ENCODE results near the gene INPPL1.

The INPPL1 gene

DNA sequence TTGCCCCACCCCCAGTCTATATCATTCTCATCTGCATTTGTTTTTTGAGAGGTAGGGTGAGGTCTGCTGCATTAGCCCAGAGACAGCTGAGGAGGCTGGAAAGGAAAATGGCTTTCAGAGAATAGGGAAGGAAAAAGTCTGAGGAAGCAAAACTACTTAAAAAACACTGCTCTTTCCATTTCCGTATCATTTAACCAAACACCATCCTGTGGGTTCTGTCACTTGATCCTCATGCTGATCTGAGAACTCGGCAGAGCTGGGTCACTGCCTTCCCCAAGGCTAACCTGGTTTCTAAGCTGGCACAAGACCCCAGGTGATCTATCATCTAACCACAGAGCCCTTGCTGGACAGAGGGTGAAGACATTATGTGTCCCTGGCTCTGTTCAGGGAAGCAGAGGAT is 6.7 kb upstream of the INPPL1 start:
- TF ChIP-seq, protein P1, sequence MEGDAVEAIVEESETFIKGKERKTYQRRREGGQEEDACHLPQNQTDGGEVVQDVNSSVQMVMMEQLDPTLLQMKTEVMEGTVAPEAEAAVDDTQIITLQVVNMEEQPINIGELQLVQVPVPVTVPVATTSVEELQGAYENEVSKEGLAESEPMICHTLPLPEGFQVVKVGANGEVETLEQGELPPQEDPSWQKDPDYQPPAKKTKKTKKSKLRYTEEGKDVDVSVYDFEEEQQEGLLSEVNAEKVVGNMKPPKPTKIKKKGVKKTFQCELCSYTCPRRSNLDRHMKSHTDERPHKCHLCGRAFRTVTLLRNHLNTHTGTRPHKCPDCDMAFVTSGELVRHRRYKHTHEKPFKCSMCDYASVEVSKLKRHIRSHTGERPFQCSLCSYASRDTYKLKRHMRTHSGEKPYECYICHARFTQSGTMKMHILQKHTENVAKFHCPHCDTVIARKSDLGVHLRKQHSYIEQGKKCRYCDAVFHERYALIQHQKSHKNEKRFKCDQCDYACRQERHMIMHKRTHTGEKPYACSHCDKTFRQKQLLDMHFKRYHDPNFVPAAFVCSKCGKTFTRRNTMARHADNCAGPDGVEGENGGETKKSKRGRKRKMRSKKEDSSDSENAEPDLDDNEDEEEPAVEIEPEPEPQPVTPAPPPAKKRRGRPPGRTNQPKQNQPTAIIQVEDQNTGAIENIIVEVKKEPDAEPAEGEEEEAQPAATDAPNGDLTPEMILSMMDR (conservative IDR thresholded peaks at IDR 0.05; ENCODE audit: low read depth) = no peak
- POLR2A ChIA-PET (ENCODE audit: low non-redundant PET) = no interaction called here
- CTCF ChIA-PET = no interaction called here
- no peak overlapping the region for H3K27ac ChIP-seq
- DNase-seq (ENCODE audit: low spot score) = no peak

DNA sequence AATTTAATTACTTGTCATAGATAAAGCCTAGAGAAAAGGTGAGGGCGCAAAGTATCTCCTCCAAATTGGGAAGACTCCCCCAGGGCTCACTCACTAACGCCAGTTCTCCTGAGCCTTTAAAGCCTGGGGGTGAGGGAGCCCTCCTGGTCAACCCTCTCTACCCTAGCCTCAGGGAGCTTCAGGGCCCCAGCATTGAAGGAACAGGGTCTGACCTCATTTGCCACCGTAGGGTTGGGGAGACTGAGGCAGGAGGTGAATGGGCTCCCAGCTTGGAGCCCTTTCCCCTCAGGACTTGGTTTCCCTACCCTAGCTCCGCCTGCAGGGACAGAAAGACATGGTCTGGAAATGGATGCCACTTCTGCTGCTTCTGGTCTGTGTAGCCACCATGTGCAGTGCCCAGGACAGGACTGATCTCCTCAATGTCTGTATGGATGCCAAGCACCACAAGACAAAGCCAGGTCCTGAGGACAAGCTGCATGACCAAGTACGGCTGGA is 6.3 kb upstream of the INPPL1 start:
- TF ChIP-seq, protein P1 (conservative IDR thresholded peaks at IDR 0.05; ENCODE audit: low read depth) = no peak
- POLR2A ChIA-PET (ENCODE audit: low non-redundant PET) = no interaction called here
- CTCF ChIA-PET = no interaction called here

DNA sequence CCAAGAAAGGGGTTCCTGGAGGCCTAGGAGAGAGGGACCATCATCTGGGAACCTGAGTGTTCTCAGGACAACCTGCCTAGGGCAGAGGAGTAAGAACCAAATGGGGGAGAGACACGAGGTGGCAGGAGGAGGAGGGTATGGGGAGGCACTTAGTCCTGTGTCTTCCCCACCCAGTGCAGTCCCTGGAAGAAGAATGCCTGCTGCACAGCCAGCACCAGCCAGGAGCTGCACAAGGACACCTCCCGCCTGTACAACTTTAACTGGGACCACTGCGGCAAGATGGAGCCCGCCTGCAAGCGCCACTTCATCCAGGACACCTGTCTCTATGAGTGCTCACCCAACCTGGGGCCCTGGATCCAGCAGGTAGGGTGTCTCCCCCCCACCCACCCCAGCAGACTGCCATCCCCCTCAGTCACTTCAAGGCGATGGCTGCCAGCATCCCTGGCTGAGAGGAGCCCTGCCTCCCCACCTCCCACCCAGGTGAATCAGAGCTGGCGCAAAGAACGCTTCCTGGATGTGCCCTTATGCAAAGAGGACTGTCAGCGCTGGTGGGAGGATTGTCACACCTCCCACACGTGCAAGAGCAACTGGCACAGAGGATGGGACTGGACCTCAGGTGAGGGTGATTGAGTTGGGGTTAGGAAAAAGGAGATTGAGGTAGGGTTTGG is 3.7 kb upstream of the INPPL1 start:
- CTCF ChIA-PET = interaction anchor here (0.6 kb wide), 1 partner anchor 18 kb away, joined by 7 read pairs; no protein-coding TSS in a partner anchor
- TF ChIP-seq, protein P1 (conservative IDR thresholded peaks at IDR 0.05; ENCODE audit: low read depth) = no peak
- no peak for DNase-seq (ENCODE audit: low spot score)
- no peak overlapping the region for H3K27ac ChIP-seq
- POLR2A ChIA-PET (ENCODE audit: low non-redundant PET) = no interaction called here

More for the DNA sequence above, 6.3 kb upstream of the INPPL1 start:
- no peak overlapping the region for H3K27ac ChIP-seq
- DNase-seq (ENCODE audit: low spot score) = no peak

DNA sequence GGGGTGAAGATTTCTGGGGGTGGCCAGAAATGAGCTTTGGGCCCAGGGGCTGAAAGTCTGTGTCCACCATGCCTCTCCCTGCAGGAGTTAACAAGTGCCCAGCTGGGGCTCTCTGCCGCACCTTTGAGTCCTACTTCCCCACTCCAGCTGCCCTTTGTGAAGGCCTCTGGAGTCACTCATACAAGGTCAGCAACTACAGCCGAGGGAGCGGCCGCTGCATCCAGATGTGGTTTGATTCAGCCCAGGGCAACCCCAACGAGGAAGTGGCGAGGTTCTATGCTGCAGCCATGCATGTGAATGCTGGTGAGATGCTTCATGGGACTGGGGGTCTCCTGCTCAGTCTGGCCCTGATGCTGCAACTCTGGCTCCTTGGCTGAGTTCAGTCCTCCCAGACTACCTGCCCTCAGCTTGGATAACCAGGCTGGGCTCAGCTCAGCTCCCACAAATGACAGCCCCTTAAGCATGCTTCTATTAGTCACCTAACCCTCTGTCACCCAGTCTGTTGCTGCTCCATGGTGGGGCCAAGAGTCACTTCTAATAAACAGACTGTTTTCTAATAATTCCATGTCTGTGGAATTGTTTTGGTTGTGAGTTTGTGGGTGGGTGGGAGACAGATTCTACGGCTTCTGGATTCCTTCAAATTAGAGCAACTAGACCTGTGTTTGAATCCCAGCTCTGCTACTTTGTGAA is 3.0 kb upstream of the INPPL1 start:
- no peak for DNase-seq (ENCODE audit: low spot score)
- ChIA-PET POLR2A (ENCODE audit: low non-redundant PET) (no interaction called here), CTCF (interaction anchor here (0.5 to 0.6 kb wide), 2 partner anchors 19 to 42 kb away, joined by 6 to 7 read pairs; no protein-coding TSS in a partner anchor)
- TF ChIP-seq, protein P1 (conservative IDR thresholded peaks at IDR 0.05; ENCODE audit: low read depth) = no peak
- no peak overlapping the region for H3K27ac ChIP-seq

DNA sequence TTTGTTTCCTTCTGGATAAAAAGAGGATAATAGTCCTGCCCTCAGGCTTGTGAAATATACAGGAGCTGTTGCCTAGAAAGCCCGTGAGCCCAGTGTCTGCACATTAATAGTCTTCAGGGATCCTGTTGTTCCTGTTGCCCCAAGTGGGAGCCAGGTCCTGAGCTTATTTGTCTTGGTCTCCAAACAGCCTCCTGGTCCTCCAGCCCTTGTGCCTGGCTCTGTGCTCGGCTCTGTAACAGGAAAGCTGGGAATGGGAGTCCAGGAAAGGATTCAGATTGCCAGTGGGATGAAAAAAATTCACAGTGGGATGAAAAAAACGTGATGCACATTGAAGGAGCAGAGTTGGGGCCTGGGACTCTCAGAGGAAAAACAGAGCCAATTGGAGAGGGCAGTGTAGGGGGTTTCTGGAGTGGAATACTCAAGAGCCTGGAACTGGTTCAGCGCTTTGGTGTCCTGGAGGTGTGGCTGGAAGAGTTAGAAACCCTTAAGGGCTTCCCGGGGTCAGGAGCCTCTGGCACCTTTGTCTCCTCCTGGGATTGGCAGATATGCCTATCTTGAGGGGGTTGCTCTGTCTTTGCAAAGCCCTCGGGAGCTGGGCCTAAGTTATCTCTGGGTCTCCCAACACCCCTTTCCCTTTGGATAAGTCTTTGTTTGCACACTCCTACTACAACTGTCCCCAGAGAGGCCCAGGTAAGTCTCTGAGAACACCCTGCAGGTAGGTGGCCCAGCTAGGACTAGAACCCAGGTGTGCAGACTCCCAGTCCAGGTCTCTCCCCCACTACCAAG is 2.3 kb upstream of the INPPL1 start:
- peak overlapping the region; percentile 98 for H3K27ac ChIP-seq
- ChIA-PET CTCF (interaction anchor here (1.1 to 1.5 kb wide), 3 partner anchors 144 to 211 kb away, joined by 4 to 5 read pairs (median 4); no protein-coding TSS in a partner anchor), POLR2A (ENCODE audit: low non-redundant PET) (no interaction called here)
- TF ChIP-seq, protein P1 (conservative IDR thresholded peaks at IDR 0.05; ENCODE audit: low read depth) = no peak
- DNase-seq (ENCODE audit: low spot score) = no peak

All from RWPE1 (cell line).